ENCODE measurements around the gene BCKDHB. TPM values are rescaled to one million over a fixed set of nuclear protein-coding genes. Genes with fewer than 3 reads are reported as not detected.

Gene BCKDHB
- total RNA-seq, 4 donors from 2014 or later: 7.8 to 17.1 (median 11.1) TPM

DNA sequence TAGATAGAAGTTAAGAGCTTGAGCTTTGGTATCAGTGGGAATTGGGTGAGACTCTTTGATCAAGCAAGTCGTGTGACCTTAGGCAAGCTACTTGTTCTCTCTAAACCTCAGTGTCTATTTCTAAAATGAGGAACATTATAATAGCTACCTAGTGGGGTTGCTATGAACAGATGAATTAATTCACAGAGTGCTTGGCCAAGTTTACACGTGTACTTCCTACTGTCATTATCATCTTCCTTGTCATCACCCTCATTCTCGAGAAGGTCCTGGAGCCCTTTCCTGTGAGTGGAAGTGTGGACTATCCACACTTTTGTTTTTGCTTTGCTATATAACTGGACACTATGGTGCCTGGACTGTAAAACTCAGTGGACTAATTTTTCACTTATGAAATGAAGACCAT is 64.0 kb downstream of the BCKDHB start:
- 75 to 79% methylated on average over 3 of the region's 3 CpGs for WGBS, 2 donors
- TF ChIP-seq, protein P1, sequence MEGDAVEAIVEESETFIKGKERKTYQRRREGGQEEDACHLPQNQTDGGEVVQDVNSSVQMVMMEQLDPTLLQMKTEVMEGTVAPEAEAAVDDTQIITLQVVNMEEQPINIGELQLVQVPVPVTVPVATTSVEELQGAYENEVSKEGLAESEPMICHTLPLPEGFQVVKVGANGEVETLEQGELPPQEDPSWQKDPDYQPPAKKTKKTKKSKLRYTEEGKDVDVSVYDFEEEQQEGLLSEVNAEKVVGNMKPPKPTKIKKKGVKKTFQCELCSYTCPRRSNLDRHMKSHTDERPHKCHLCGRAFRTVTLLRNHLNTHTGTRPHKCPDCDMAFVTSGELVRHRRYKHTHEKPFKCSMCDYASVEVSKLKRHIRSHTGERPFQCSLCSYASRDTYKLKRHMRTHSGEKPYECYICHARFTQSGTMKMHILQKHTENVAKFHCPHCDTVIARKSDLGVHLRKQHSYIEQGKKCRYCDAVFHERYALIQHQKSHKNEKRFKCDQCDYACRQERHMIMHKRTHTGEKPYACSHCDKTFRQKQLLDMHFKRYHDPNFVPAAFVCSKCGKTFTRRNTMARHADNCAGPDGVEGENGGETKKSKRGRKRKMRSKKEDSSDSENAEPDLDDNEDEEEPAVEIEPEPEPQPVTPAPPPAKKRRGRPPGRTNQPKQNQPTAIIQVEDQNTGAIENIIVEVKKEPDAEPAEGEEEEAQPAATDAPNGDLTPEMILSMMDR (IDR thresholded peaks at IDR 0.05): no peak
- no peak for TF ChIP-seq POLR2A (IDR thresholded peaks at IDR 0.05)
- intact Hi-C loops (cut with DNase I; ENCODE audit: low total_unique reads): no loop called here
- no peak overlapping the region for H3K4me3 ChIP-seq (ENCODE audit: low read depth, poor library complexity, severe bottlenecking)
- DNase-seq (ENCODE audit: low spot score in 2 of 2): no peak

DNA sequence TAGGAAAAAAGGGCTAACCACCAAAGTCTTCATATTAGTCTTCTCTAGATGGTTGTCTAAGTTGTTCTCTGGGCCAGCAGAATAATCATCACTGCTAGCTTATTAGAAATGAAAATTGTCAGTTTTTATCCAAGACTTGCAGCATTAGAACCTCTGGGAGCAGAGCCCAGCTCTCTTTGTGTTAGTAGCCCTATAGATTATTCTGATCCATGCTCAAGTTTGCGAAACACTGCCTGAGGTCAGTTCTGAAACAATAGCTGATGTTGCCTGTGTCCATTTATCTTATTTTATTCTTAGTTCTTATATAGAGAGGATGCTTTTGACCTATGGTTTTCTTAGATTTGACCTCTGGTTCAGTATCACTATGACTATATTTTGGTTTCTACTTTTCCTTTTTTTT is 66.9 kb downstream of the BCKDHB start:
- intact Hi-C loops (cut with DNase I; ENCODE audit: low total_unique reads): no loop called here
- 100% methylated on average over 1 of the region's 1 CpG for WGBS, 2 donors
- no peak for DNase-seq (ENCODE audit: low spot score in 2 of 2)
- TF ChIP-seq, protein P1 (IDR thresholded peaks at IDR 0.05): no peak
- TF ChIP-seq POLR2A (IDR thresholded peaks at IDR 0.05): no peak
- H3K4me3 ChIP-seq (ENCODE audit: low read depth, poor library complexity, severe bottlenecking): no peak overlapping the region

DNA sequence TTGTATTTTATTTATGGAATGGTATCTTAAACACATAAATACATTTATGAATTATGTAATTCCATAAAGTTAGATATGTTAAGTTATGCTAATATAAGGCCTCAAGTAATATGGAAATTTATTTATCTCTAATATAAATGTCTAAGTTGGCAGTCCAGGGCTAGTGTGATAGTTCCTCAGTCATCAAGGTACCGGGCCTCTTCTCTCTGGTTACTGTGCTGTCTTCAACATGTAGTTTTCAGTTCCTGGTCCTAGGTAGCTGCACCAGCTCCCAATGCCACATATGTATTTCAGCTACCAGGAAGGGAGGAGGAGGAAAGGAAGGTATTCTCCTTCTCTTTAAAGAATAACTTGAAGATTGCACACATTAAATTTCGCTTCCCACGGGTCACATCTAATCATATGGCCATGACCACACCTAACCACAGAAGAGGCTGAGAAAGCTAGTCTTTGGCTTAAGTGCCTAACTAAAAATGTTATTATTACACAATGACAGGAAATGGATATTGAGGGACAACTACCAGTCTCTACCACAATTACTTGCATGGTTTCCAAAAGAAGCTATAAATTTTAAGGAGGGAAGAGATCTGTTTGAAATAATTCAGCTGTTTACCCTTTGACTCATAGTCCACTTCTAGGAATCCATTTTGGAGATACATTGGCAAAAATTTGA is 68.6 kb downstream of the BCKDHB start:
- intact Hi-C loops (cut with DNase I; ENCODE audit: low total_unique reads): no loop called here
- TF ChIP-seq, protein P1 (IDR thresholded peaks at IDR 0.05): no peak
- no peak for TF ChIP-seq POLR2A (IDR thresholded peaks at IDR 0.05)
- DNase-seq (ENCODE audit: low spot score in 2 of 2): no peak
- WGBS, 2 donors: 89 to 93% methylated on average over 3 of the region's 3 CpGs
- no peak overlapping the region for H3K4me3 ChIP-seq (ENCODE audit: low read depth, poor library complexity, severe bottlenecking)

DNA sequence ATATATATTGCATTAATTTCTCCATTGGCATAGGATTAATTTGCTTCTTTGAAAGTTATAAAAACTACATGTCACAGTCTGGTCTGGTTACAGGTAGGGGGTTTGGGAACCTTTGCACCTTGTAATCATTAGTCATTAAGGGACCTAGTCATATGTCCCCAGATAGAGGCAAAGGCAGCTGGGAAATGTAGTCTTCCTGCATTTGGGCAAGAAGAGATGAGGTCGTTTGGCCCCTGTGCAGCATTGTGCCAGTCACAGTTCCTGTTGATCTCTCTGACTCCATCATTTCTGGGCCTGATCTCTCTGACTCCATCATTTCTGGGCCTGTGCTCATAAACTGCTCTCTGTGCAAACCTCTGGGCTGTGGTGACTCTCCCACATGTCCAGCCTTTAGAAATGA is 73.2 kb downstream of the BCKDHB start:
- no peak for DNase-seq (ENCODE audit: low spot score in 2 of 2)
- intact Hi-C loops (cut with DNase I; ENCODE audit: low total_unique reads): no loop called here
- 31 to 59% methylated on average over 1 of the region's 1 CpG for WGBS, 2 donors
- no peak for TF ChIP-seq POLR2A (IDR thresholded peaks at IDR 0.05)
- TF ChIP-seq, protein P1 (IDR thresholded peaks at IDR 0.05): no peak
- no peak overlapping the region for H3K4me3 ChIP-seq (ENCODE audit: low read depth, poor library complexity, severe bottlenecking)

DNA sequence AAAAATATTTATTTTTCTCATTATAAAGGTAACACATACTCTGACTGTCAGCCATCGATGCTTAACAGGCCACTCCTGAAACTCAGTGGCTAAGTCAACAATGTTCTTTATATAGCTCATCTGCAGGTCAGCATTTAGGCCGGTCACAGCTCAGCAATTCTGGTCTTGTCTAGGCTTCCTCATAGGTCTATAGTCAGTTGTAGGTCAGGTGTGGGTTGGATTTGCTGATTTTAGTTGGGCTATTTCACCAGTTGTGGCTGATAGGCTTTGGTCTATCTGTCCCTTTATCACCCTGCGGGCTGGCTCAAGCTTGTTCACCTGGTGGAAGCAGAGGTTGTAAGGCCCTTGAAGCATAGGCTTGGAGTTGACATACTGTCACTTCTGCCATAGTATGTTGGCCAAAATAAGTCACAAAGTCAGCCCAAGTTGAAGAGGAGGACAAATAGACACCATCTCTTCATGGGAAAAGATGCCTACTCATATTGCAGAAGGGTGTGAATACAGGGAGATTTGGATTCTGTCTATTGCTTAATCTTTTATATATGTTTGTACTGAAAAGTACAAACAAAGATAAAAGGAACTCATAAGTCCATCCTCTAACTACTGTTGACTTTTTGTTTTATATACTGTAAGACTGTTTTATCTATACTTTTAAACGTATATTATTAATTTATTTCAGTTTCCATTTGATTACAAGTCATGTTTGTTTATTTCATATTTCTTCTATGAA is 75.0 kb downstream of the BCKDHB start:
- intact Hi-C loops (cut with DNase I; ENCODE audit: low total_unique reads): no loop called here
- 95 to 96% methylated on average over 4 of the region's 4 CpGs for WGBS, 2 donors
- no peak overlapping the region for H3K4me3 ChIP-seq (ENCODE audit: low read depth, poor library complexity, severe bottlenecking)
- no peak for DNase-seq (ENCODE audit: low spot score in 2 of 2)
- TF ChIP-seq, protein P1 (IDR thresholded peaks at IDR 0.05): no peak
- no peak for TF ChIP-seq POLR2A (IDR thresholded peaks at IDR 0.05)

Data from lower leg skin (tissue), 4 donors.